Adrenal gland (tissue), 5 donors: ENCODE measurements around the gene SLC16A10.
"Not testable (repeated sequence)": the region's sequence is repeated elsewhere in the genome, so short reads cannot be mapped to it uniquely, and the experiment has no call there.

ENCODE experiments used
- POLR2A ChIP-seq, 2 donors: fragments of 450-650 bp; IDR thresholded peaks; one replicate each; pipeline ENCODE4 v1.6.1; 2017; ENCODE audit warnings: antibody characterized with exemption in 2 of 2, mild to moderate bottlenecking in 2 of 2, moderate library complexity in 1 of 2
- TF ChIP-seq, protein P1 (sequence below), 6 experiments: fragments of 450-650 bp in 4 of 6; fragments of 200-600 bp in 2 of 6; sonication (generic) in 1 of 6; IDR thresholded peaks; 1 replicate in 5 of 6; 2 replicates in 1 of 6; pipeline versions ENCODE4 v1.5.1 to v1.8.0; 2016 to 2021; ENCODE audit warnings: antibody characterized with exemption in 6 of 6, mild to moderate bottlenecking in 2 of 6, moderate library complexity in 1 of 6
- donor health status: DM: no; HTN: no; CAD: no.

DNA sequence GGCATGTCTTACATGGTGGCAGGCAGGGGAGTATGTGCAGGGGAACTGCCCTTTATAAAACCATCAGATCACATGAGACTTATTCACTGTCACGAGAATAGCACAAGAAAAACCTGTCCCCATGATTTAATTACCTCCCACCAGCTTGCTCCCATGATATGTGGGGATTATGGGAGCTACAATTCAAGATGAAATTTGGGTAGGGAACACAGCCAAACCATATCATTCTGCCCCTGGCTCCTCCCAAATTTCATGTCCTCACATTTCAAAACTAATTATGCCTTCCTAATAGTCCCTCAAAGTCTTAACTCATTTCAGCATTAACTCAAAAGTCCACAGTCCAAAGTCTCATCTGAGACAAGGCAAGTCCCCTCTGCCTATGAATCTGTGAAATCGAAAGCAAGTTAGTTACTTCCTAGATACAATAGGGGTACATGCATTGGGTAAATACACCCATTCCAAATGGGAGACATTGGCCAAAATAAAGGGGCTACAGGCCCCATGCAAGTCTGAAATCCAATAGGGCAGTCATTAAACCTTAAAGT lies 102.4 kb downstream of the SLC16A10 start:
- TF ChIP-seq, protein P1, sequence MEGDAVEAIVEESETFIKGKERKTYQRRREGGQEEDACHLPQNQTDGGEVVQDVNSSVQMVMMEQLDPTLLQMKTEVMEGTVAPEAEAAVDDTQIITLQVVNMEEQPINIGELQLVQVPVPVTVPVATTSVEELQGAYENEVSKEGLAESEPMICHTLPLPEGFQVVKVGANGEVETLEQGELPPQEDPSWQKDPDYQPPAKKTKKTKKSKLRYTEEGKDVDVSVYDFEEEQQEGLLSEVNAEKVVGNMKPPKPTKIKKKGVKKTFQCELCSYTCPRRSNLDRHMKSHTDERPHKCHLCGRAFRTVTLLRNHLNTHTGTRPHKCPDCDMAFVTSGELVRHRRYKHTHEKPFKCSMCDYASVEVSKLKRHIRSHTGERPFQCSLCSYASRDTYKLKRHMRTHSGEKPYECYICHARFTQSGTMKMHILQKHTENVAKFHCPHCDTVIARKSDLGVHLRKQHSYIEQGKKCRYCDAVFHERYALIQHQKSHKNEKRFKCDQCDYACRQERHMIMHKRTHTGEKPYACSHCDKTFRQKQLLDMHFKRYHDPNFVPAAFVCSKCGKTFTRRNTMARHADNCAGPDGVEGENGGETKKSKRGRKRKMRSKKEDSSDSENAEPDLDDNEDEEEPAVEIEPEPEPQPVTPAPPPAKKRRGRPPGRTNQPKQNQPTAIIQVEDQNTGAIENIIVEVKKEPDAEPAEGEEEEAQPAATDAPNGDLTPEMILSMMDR (IDR thresholded peaks at IDR 0.05) = not testable (repeated sequence)
- not testable (repeated sequence) for TF ChIP-seq POLR2A (IDR thresholded peaks at IDR 0.05)
